ENCODE results near the gene LRP11. TPM values are rescaled to one million over a fixed set of nuclear protein-coding genes. Genes with fewer than 3 reads are reported as not detected.

The LRP11 gene
- total and polyA plus RNA-seq, 2 of the 13 experiments (the other 11 are each of a cell fraction or from before 2014, with no cell fraction given) = 32.4 to 48.9 TPM

GRCh38 chr6:149863698-149864577, at the start of gene LRP11 (continued):
- 0 out of 2 replicates have a peak, but pooled peaks have one; percentile 78 for TF ChIP-seq THAP7 (CRISPR knock-in tag; IDR thresholded peaks at IDR 0.05)
- no peak for TF ChIP-seq ZNF766 (CRISPR knock-in tag; IDR thresholded peaks at IDR 0.05; ENCODE audit: borderline replicate concordance)
- TF ChIP-seq EHMT2 (IDR thresholded peaks at IDR 0.05; ENCODE audit: borderline replicate concordance, low read depth, low read length) = no peak
- no peak for TF ChIP-seq ATF6 (CRISPR knock-in tag; conservative IDR thresholded peaks at IDR 0.05)
- peak; percentile 51; the same call in 1 of the 2 replicates for TF ChIP-seq KDM2A (CRISPR knock-in tag; IDR thresholded peaks at IDR 0.05; ENCODE audit: borderline replicate concordance, low read depth)
- TF ChIP-seq NR2F2 (IDR thresholded peaks at IDR 0.05; ENCODE audit: borderline replicate concordance, low read depth) = no peak; the same call in 1 of the 2 replicates
- TF ChIP-seq TCF12 (IDR thresholded peaks at IDR 0.05) = no peak
- peak; percentile 80; the same call in 1 of the 2 replicates for TF ChIP-seq TCF12 (CRISPR knock-in tag; IDR thresholded peaks at IDR 0.05)
- 0 out of 2 replicates have a peak, but pooled peaks have one; percentile 3 for TF ChIP-seq SP5 (CRISPR knock-in tag; IDR thresholded peaks at IDR 0.05; ENCODE audit: borderline replicate concordance, low read depth)
- TF ChIP-seq KLF16 (CRISPR knock-in tag; IDR thresholded peaks at IDR 0.05) = peak in 1 of 2 experiments; percentile 50; a peak in 2 of 4 replicates
- TF ChIP-seq HNF1A (IDR thresholded peaks at IDR 0.05; ENCODE audit: low read depth) = no peak
- peak; percentile 39; the same call in 1 of the 2 replicates for TF ChIP-seq HNF1A (CRISPR knock-in tag; IDR thresholded peaks at IDR 0.05; ENCODE audit: borderline replicate concordance)
- no peak; the same call in 1 of the 2 replicates for TF ChIP-seq MXD4 (CRISPR knock-in tag; IDR thresholded peaks at IDR 0.05)
- TF ChIP-seq GPBP1L1 (CRISPR knock-in tag; IDR thresholded peaks at IDR 0.05) = no peak
- TF ChIP-seq STAT5B (CRISPR knock-in tag; IDR thresholded peaks at IDR 0.05) = 0 out of 2 replicates have a peak, but pooled peaks have one; percentile 58
- TF ChIP-seq SRY (CRISPR knock-in tag; IDR thresholded peaks at IDR 0.05) = peak; percentile 18; the same call in 1 of the 2 replicates
- TF ChIP-seq KAT2B (IDR thresholded peaks at IDR 0.05; ENCODE audit: borderline replicate concordance, low read depth, low read length) = no peak
- TF ChIP-seq ELK4 (CRISPR knock-in tag; IDR thresholded peaks at IDR 0.05; ENCODE audit: borderline replicate concordance) = peak; percentile 6; the same call in 1 of the 2 replicates
- no peak for TF ChIP-seq JUN (CRISPR knock-in tag; IDR thresholded peaks at IDR 0.05)
